ENCODE results near the gene MAPK12. TPM values are rescaled to one million over a fixed set of nuclear protein-coding genes. Genes with fewer than 3 reads are reported as not detected.
A peak's percentile ranks its signal among the peaks of the same experiment; 100 is the strongest.

MAPK12 gene
- polyA plus RNA-seq, 1 experiment, result 26.6 TPM

DNA sequence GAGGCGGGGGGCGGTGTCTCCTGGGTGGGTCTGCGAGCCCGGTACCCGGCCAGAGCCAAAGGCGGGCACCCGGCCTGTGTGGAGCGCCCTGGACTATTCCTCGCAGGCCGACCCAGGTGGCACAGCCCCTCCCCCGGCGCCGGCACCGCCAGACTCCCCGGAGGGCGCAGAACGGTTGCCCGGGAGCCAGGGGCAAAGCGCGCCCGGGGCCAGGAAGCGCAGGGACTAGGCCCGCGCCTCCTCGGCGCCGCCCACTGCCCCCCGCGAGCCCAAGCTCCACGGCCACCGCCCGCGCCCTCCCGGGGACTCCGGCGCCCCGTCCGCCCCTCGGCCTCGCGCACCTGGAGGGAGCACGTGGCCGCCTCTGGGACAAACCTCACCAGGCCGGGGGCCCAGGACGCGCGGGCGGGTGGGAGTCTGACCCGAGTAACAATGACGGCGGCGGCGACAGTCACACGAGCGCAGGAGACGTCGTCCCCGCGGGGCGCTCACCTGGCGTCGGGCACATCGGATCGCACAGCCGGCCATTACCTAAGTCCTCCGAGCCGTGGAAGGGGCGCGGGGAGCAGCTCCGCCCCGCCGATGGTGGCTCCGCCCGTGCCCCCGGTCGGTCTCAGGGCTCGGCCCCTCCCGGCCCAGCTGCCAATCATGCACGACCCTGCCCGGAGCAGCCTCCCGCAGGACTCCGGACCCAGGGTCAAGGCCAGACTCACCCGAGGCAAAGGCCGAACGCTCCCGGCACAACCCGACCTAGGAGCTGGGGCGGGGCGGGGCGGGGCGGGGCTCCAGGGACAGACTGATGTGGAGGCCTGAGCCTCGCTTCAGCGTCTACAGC, 38.5 kb upstream of the MAPK12 start:
- POLR2A ChIA-PET, result no interaction called here
- H3K27me3 ChIP-seq (ENCODE audit: control insufficient read depth, insufficient read depth, low read length), result no peaks in the 10 kb centered on the region
- H3K27ac ChIP-seq (ENCODE audit: low read depth, low read length), result no peak overlapping the region
- DNase-seq (ENCODE audit: low read depth, low spot score), result no peak
- H3K9me3 ChIP-seq (ENCODE audit: control insufficient read depth, insufficient read depth, low read length), result no peaks in the 10 kb centered on the region; the same call in 1 of the 2 replicates
- H3K4me3 ChIP-seq (ENCODE audit: low read depth, low read length), result no peak overlapping the region
- CTCF ChIA-PET, result no interaction called here
- TF ChIP-seq, protein P1, sequence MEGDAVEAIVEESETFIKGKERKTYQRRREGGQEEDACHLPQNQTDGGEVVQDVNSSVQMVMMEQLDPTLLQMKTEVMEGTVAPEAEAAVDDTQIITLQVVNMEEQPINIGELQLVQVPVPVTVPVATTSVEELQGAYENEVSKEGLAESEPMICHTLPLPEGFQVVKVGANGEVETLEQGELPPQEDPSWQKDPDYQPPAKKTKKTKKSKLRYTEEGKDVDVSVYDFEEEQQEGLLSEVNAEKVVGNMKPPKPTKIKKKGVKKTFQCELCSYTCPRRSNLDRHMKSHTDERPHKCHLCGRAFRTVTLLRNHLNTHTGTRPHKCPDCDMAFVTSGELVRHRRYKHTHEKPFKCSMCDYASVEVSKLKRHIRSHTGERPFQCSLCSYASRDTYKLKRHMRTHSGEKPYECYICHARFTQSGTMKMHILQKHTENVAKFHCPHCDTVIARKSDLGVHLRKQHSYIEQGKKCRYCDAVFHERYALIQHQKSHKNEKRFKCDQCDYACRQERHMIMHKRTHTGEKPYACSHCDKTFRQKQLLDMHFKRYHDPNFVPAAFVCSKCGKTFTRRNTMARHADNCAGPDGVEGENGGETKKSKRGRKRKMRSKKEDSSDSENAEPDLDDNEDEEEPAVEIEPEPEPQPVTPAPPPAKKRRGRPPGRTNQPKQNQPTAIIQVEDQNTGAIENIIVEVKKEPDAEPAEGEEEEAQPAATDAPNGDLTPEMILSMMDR (IDR thresholded peaks at IDR 0.05; ENCODE audit: low read depth, low read length), result no peak

DNA sequence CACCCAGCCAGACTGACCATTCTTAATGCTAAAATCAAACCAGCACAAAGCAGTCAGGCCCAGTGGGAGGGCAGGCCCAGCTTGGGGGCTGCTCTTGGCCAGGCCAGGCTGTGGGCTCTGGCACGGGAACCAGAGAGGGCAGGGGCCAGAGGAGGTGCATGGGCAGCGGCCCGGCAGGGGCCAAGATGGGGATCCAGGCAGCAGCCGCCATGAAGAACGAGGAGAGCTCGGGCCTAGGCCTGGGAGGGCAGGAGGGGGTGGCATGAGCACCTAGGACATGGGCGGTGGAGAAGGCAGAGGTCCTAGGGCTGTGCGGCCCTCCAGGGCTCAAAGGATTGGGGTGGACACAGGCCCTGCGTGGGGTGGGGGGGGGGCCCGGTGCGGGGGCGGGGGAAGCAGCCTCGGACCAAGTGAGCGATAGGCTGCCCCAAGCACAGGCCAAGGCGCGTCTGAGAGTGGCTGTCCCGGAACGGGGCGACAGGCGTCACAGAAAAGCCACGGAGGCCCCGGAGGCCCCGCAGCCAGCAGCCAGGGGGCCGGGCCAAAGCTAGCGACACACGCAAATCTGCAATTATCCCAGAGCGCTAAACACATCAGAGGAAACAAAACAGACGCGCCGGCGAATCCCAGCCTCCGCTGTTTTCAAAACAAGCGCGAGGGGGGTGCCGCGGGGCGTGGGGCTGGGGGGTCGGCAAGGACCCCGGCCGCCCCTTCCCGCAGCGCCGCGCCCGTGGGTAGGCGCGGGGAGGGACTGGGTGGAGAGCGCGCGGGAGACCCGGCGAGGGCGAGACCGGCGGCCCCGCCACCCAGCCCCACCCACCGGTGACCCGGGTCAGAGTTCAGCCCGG, 37.7 kb upstream of the MAPK12 start:
- H3K9me3 ChIP-seq (ENCODE audit: control insufficient read depth, insufficient read depth, low read length), result no peaks in the 10 kb centered on the region; the same call in 1 of the 2 replicates
- TF ChIP-seq, protein P1 (IDR thresholded peaks at IDR 0.05; ENCODE audit: low read depth, low read length), result no peak
- ChIA-PET CTCF (no interaction called here), POLR2A (interaction anchor here (1.1 kb wide), 1 partner anchor 8 kb away, joined by 3 read pairs; the partner anchor contains the start of gene PLXNB2)
- no peaks in the 10 kb centered on the region for H3K27me3 ChIP-seq (ENCODE audit: control insufficient read depth, insufficient read depth, low read length)
- H3K27ac ChIP-seq (ENCODE audit: low read depth, low read length), result peak overlapping the region; percentile 21
- no peak for DNase-seq (ENCODE audit: low read depth, low spot score)
- H3K4me3 ChIP-seq (ENCODE audit: low read depth, low read length), result no peak overlapping the region

DNA sequence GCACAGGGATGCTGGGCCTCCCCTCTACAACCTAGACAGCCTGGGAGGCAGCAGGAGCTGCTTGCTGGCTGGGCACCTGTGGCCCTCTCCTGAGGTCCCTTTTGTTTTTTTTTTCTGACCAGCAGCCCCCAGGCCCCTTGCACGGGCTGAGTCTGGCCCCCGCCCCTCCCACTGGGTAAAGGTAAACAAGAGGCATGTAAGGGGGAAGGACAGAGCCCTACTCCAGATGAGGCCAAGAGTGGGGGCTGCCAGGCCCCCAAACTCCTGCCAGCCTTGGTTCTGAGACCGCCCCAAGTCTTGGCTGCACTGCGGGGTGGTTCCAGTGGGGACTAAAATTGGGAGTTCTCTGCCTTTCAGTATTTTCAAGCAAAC, 36.8 kb upstream of the MAPK12 start:
- CTCF ChIA-PET, result no interaction called here
- no peaks in the 10 kb centered on the region; the same call in 1 of the 2 replicates for H3K9me3 ChIP-seq (ENCODE audit: control insufficient read depth, insufficient read depth, low read length)
- H3K27me3 ChIP-seq (ENCODE audit: control insufficient read depth, insufficient read depth, low read length), result no peaks in the 10 kb centered on the region
- POLR2A ChIA-PET, result interaction anchor here (1.1 kb wide), 1 partner anchor 9 kb away, joined by 3 read pairs; the partner anchor contains the start of gene PLXNB2
- H3K27ac ChIP-seq (ENCODE audit: low read depth, low read length), result no peak overlapping the region
- TF ChIP-seq, protein P1 (IDR thresholded peaks at IDR 0.05; ENCODE audit: low read depth, low read length), result no peak
- H3K4me3 ChIP-seq (ENCODE audit: low read depth, low read length), result no peak overlapping the region
- DNase-seq (ENCODE audit: low read depth, low spot score), result no peak

DNA sequence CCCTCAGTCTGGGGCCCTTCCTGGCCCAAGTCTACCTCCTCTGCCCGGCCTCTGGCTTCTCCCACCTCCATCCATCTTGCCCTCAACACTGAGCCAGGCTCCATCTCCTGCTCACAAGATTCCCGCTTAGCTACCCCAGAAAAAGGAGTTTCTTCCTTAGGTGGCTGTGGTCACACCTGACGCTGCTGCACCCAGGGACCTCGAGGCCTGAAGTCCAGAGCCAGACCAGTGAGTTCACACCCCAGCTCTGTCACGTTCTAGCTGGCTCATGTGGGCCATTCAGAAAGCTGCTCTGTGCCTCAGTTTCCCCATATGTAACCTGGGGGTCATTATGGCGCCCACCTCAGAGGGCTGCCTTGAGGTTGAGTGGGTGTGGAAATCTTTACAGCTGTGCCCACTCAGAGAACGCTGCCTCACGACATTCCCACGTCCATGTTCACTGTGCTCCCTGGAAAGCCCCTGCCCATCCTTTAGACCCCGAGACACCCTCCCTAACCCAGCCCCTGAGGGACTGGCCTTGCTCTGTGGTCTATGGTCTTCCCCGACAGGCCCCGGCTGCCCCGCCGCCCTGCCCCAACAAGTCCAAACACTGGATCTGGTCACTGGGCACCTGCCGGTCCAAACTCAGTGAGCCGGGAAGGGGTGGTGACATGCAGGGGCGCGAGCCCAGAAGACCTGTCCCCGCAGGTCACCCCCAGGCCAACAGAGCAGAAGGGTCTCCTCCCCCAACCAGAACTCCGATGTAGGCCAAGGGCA, 36.2 kb upstream of the MAPK12 start:
- ChIA-PET POLR2A (interaction anchor here (1.1 kb wide), 1 partner anchor 9 kb away, joined by 3 read pairs; the partner anchor contains the start of gene PLXNB2), CTCF (no interaction called here)
- no peak overlapping the region for H3K27ac ChIP-seq (ENCODE audit: low read depth, low read length)

More for the DNA sequence above, 36.2 kb upstream of the MAPK12 start:
- H3K9me3 ChIP-seq (ENCODE audit: control insufficient read depth, insufficient read depth, low read length), result no peaks in the 10 kb centered on the region; the same call in 1 of the 2 replicates
- no peaks in the 10 kb centered on the region for H3K27me3 ChIP-seq (ENCODE audit: control insufficient read depth, insufficient read depth, low read length)
- no peak overlapping the region for H3K4me3 ChIP-seq (ENCODE audit: low read depth, low read length)
- DNase-seq (ENCODE audit: low read depth, low spot score), result no peak
- TF ChIP-seq, protein P1 (IDR thresholded peaks at IDR 0.05; ENCODE audit: low read depth, low read length), result no peak

All from AG04450 (cell line).